GM18867 (cell line): ENCODE results near the gene ZCCHC2.
A peak's percentile ranks its signal among the peaks of the same experiment; 100 is the strongest.

Experiments
- ATAC-seq: cut with Tn5 transposase; IDR thresholded peaks from one replicate; pipeline ENCODE4 v1.9.1; 2021; ENCODE audit warnings: mild to moderate bottlenecking, moderate library complexity; ENCODE audit not compliant: unreplicated experiment

ZCCHC2 gene

GRCh38 chr18:62522504-62523254 is at the start of gene ZCCHC2:
Gene ZCCHC2 (plus strand): TSS chr18:62523025. CDS start chr18:62523425, 400 bp downstream.
- ATAC-seq, result peak; percentile 66

GRCh38 chr18:62479574-62479973 is 43.3 kb upstream of the ZCCHC2 start:
- ATAC-seq, result no peak

- no peak for ATAC-seq
Measured at GRCh38 chr18:62480927-62481326, 41.9 kb upstream of the ZCCHC2 start.

DNA sequence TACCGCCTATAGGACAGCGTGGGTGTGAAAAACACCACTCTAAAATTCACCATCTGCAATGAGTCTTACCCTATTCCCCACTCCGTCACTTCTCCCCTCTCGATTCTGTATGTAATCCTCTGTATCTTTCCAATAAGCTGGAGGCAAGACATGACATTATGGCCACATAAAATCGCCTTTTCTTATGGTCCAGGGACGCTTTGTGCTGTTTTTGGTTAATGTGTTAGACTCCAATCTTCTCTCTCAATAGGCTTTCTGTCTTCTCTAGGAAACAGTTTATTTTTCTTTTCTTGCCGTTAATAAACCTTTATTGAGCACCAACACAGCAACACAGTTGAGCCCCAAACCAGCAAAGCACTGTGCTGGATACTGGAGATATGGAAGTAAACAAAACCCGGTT is 37.9 kb upstream of the ZCCHC2 start:
- ATAC-seq, result no peak

DNA sequence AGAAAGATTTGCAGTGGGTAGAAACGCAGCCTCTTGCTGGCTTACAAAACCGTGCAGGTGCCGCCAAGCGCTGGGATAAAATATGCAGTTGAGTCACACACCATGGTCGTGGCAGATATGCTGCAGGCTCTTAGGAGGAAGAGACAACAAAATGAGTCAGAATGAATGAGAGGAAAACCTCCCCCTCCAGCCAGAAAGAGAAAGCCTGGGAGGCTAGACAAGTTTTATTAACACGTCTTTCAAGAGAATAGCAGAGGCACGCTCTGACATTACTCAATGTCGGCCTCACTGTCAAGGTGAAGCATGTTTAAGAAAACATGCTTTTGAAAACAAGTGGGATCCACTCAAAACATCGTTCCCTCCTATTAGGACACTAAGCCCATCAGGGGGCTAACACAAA is 37.1 kb upstream of the ZCCHC2 start:
- ATAC-seq, result no peak

- no peak for ATAC-seq
Measured at GRCh38 chr18:62486290-62486964, 36.4 kb upstream of the ZCCHC2 start.

- ATAC-seq, result no peak
Measured at GRCh38 chr18:62487161-62487560, 35.7 kb upstream of the ZCCHC2 start.

GRCh38 chr18:62490967-62491695 is 31.7 kb upstream of the ZCCHC2 start:
- no peak for ATAC-seq

GRCh38 chr18:62493033-62493862 is 29.6 kb upstream of the ZCCHC2 start:
- ATAC-seq, result no peak

GRCh38 chr18:62494764-62495163 is 28.1 kb upstream of the ZCCHC2 start:
- no peak for ATAC-seq

DNA sequence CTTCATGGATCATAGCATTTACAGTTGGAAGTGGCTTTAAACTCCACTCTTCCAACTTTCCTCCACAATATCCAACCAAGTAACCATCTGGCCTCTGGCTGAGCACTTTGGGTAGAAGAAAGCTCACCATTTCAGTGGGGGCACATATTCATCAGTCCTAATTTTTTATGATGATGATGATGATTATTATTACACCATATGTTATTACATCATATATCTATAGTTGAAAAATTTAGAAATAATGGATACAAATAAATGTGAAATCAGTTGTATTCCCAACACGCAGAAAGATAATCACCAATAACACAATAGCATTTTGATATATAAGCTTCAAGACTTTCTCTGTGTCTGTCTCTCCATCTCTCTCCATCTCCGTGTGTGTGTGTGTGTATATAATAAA is 26.6 kb upstream of the ZCCHC2 start:
- no peak for ATAC-seq

GRCh38 chr18:62497190-62497772 is 25.5 kb upstream of the ZCCHC2 start:
- ATAC-seq, result no peak

- ATAC-seq, result no peak
Measured at GRCh38 chr18:62498616-62499262, 24.1 kb upstream of the ZCCHC2 start.

DNA sequence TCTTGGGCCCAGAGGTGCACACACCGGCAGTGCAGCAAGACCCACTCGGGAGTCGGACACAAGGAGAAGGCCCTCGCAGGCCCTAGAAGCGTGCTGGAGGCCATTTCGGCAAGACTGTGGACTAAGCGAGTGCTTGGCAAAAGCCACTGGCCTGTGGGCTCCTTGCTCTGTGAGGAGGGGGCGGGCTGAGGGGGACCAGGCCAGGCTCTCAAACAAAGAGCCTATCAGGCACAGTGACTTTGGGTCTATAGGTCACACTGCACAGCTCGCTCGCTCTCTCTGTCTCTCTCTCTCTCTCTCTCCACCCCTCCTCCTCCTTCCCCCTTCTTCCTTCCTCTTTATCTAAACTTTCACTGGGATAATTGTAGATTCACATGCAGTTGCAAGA is 23.6 kb upstream of the ZCCHC2 start:
- no peak for ATAC-seq

DNA sequence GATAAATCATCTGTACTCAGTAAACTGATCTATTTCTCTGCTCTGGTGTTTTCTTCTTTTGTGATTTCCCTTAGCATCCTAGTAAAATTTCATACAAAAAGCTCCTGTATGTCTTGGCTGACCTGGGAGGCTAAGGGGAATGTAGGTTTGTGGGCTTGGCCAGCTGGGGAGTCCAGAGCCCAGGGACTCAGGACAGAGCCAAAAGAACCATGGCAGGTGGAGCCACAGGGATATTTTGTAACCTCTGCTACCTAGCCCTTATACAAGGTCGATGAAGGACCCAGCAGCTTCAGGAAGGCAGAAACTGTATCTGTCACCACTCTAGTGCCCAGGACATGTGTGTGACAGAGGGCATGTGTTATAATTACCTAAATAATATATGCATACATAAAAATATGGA is 22.7 kb upstream of the ZCCHC2 start:
- ATAC-seq, result no peak

DNA sequence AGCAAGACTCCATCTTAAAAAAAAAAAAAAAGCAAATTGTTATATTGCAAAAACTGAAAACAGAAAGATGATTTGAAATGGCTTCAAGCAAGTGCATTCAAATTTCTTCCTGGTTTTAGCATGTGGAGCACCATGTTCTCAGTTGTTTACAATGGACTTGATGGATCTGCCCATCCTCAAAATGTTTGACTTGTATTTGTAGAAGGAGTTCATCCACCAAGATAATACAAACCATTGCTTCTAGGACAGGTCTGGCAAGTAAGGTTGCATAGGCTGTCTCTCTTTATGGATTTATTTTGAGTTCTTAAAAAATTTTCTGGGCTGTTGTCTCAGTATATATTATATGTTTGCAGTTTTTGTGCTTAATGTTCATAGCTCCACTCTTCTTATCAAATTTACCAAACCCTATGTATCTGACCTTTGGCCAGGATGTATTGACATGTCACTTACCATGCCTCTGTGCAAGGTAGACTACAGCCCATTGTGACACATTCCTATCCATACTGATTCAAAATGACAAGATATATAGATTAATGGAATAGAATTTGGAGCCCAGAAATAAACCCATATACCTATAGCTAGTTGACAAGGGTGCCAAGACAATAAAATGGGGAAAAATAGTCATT is 21.7 kb upstream of the ZCCHC2 start:
- ATAC-seq, result no peak

DNA sequence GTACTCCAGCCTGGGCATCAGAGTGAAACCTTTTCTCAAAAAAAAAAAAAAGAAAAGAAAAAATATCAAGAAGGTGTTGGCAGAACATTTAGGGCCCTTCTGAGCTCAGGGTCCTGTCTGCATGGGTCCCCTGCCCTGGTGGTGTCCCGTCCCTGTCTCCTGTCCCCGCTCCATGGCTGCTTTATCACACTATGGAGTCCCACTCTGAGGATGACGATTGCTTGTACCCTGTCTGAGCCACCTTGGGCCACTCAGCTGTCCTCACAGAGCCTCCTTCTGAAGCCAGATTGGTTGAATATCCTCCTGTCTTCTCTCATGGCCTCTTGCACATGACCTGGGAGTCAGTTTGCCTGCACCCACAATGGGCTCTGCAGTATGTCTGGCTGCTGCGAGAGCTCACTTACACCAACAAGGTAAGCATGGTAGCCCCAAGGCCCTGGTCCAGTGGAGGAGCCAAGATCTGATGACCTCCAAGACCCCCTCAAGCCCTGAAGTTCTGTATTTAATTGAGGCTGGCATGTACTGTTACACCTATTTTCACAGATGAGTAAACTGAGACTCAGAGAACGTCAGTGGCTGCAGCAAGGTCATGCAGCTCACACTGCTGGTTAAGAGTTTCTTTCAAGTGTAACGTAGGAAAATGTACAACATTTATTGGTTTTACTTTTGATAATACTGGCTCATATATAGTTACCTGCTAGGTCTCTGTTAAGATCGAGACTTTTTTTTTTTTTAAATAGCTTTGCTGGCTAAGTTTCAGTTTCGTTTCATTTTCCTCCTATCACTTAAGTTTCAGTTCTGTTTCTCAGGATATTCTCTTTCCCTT is 16.9 kb upstream of the ZCCHC2 start:
- ATAC-seq, result peak; percentile 98

- peak; percentile 10 for ATAC-seq
Measured at GRCh38 chr18:62506495-62507143, 16.2 kb upstream of the ZCCHC2 start.
